ENCODE measurements around the gene PACSIN2.

PACSIN2 gene

GRCh38 chr22:43047605-43048004 lies 32.7 kb upstream of the PACSIN2 start:
- no peak for DNase-seq (ENCODE audit: low read depth)
- no peak overlapping the region for H3K4me3 ChIP-seq (ENCODE audit: low read depth, low read length)
- TF ChIP-seq POLR2A (IDR thresholded peaks at IDR 0.05; ENCODE audit: extremely low read depth, insufficient read length) (no peak), CTCF (IDR thresholded peaks at IDR 0.05; ENCODE audit: low read depth, low read length) (no peak), MAX (IDR thresholded peaks at IDR 0.05; ENCODE audit: low read depth, low read length) (no peak), MYC (IDR thresholded peaks at IDR 0.05; ENCODE audit: low read depth, low read length) (no peak)

GRCh38 chr22:43044290-43044712 lies 29.4 kb upstream of the PACSIN2 start:
- no peak for TF ChIP-seq POLR2A (IDR thresholded peaks at IDR 0.05; ENCODE audit: extremely low read depth, insufficient read length)
- H3K4me3 ChIP-seq (ENCODE audit: low read depth, low read length) = no peak overlapping the region
- no peak for DNase-seq (ENCODE audit: low read depth)

- TF ChIP-seq POLR2A (IDR thresholded peaks at IDR 0.05; ENCODE audit: extremely low read depth, insufficient read length) (no peak), CTCF (IDR thresholded peaks at IDR 0.05; ENCODE audit: low read depth, low read length) (no peak), MYC (IDR thresholded peaks at IDR 0.05; ENCODE audit: low read depth, low read length) (no peak)
- no peak overlapping the region for H3K4me3 ChIP-seq (ENCODE audit: low read depth, low read length)
- no peak for DNase-seq (ENCODE audit: low read depth)
Observed at GRCh38 chr22:43042101-43042780, 27.3 kb upstream of the PACSIN2 start.

- no peak for DNase-seq (ENCODE audit: low read depth)
- TF ChIP-seq MAX (IDR thresholded peaks at IDR 0.05; ENCODE audit: low read depth, low read length) (no peak), CTCF (IDR thresholded peaks at IDR 0.05; ENCODE audit: low read depth, low read length) (no peak), POLR2A (IDR thresholded peaks at IDR 0.05; ENCODE audit: extremely low read depth, insufficient read length) (no peak), MYC (IDR thresholded peaks at IDR 0.05; ENCODE audit: low read depth, low read length) (no peak)
- no peak overlapping the region for H3K4me3 ChIP-seq (ENCODE audit: low read depth, low read length)
Observed at GRCh38 chr22:43039800-43040199, 24.9 kb upstream of the PACSIN2 start.

- no peak for DNase-seq (ENCODE audit: low read depth)
- TF ChIP-seq MAX (IDR thresholded peaks at IDR 0.05; ENCODE audit: low read depth, low read length) (no peak), POLR2A (IDR thresholded peaks at IDR 0.05; ENCODE audit: extremely low read depth, insufficient read length) (no peak), MYC (IDR thresholded peaks at IDR 0.05; ENCODE audit: low read depth, low read length) (no peak), CTCF (IDR thresholded peaks at IDR 0.05; ENCODE audit: low read depth, low read length) (no peak)
- no peak overlapping the region for H3K4me3 ChIP-seq (ENCODE audit: low read depth, low read length)
Observed at GRCh38 chr22:43038325-43038724, 23.4 kb upstream of the PACSIN2 start.

- no peak for DNase-seq (ENCODE audit: low read depth)
- H3K4me3 ChIP-seq (ENCODE audit: low read depth, low read length) = no peak overlapping the region
- TF ChIP-seq MAX (IDR thresholded peaks at IDR 0.05; ENCODE audit: low read depth, low read length) (no peak), POLR2A (IDR thresholded peaks at IDR 0.05; ENCODE audit: extremely low read depth, insufficient read length) (no peak), MYC (IDR thresholded peaks at IDR 0.05; ENCODE audit: low read depth, low read length) (no peak), CTCF (IDR thresholded peaks at IDR 0.05; ENCODE audit: low read depth, low read length) (no peak)
Observed at GRCh38 chr22:43036282-43036829, 21.4 kb upstream of the PACSIN2 start.
